Mesenchymal stem cell (in vitro differentiated cells and primary cell): ENCODE results near the gene RHOXF2.
"Not testable (repeated sequence)": the region's sequence is repeated elsewhere in the genome, so short reads cannot be mapped to it uniquely, and the experiment has no call there.

Source experiments
- DNase-seq: peaks from one replicate; pipeline ENCODE4 v3.0.0-alpha.2; 2013
- H2AFZ ChIP-seq: one replicate; pipeline ENCODE4 v1.6.1; 2013; ENCODE audit warnings: low read depth, mild to moderate bottlenecking, control low read depth, inconsistent platforms, low read length, moderate library complexity
- H2AK5ac ChIP-seq: 2 replicates; pipeline ENCODE4 v1.6.1; 2013; ENCODE audit warnings: low read length, moderate library complexity, mild to moderate bottlenecking, inconsistent platforms; ENCODE audit not compliant: severe bottlenecking
- H2BK120ac ChIP-seq: one replicate; pipeline ENCODE4 v1.6.1; 2013; ENCODE audit warnings: low read depth, mild to moderate bottlenecking, inconsistent platforms, low read length, moderate library complexity
- H2BK12ac ChIP-seq, 2 experiments: one replicate each; pipeline ENCODE4 v1.6.1; 2013; ENCODE audit warnings: inconsistent platforms in 2 of 2, low read length in 2 of 2, mild to moderate bottlenecking in 2 of 2, moderate library complexity in 2 of 2, control low read depth in 1 of 2
- H2BK15ac ChIP-seq: one replicate; pipeline ENCODE4 v1.6.1; 2013; ENCODE audit warnings: mild to moderate bottlenecking, low read depth, inconsistent platforms; ENCODE audit not compliant: poor library complexity, severe bottlenecking
- H2BK5ac ChIP-seq: 2 replicates; pipeline ENCODE4 v1.6.1; 2013; ENCODE audit warnings: low read depth, mild to moderate bottlenecking, low read length, control low read depth, inconsistent platforms; ENCODE audit not compliant: poor library complexity, severe bottlenecking
- H3K14ac ChIP-seq, 2 experiments: one replicate each; pipeline ENCODE4 v1.6.1; 2013; ENCODE audit warnings: inconsistent platforms in 2 of 2, low read length in 2 of 2, control low read depth in 1 of 2, mild to moderate bottlenecking in 1 of 2, moderate library complexity in 1 of 2
- H3K18ac ChIP-seq, 2 experiments: one replicate each; pipeline ENCODE4 v1.6.1; 2013; ENCODE audit warnings: inconsistent platforms in 2 of 2, low read length in 2 of 2, control low read depth in 1 of 2, low read depth in 1 of 2, mild to moderate bottlenecking in 1 of 2
- H3K23ac ChIP-seq, 2 experiments: one replicate each; pipeline ENCODE4 v1.6.1; 2013; ENCODE audit warnings: inconsistent platforms in 2 of 2, low read length in 2 of 2, mild to moderate bottlenecking in 2 of 2, moderate library complexity in 2 of 2, control low read depth in 1 of 2
- H3K27ac ChIP-seq: 2 replicates; pipeline ENCODE4 v1.5.1; 2013; ENCODE audit warnings: mild to moderate bottlenecking, moderate library complexity, low read length, control low read depth, inconsistent platforms; ENCODE audit not compliant: poor library complexity, severe bottlenecking
- H3K27me3 ChIP-seq, 2 experiments: 2 replicates each; pipeline versions ENCODE4 v1.6.1 to v1.7.0; 2013; ENCODE audit warnings: low read length in 2 of 2, mild to moderate bottlenecking in 2 of 2, moderate library complexity in 2 of 2, control low read depth in 1 of 2, inconsistent platforms in 1 of 2; ENCODE audit not compliant: control insufficient read depth in 1 of 2, insufficient read depth in 1 of 2
- H3K36me3 ChIP-seq, 2 experiments: 2 replicates each; pipeline versions ENCODE4 v1.6.1 to v1.7.0; 2013; ENCODE audit warnings: low read length in 2 of 2, control low read depth in 1 of 2, inconsistent platforms in 1 of 2, low read depth in 1 of 2, mild to moderate bottlenecking in 1 of 2; ENCODE audit not compliant: insufficient read depth in 2 of 2, control insufficient read depth in 1 of 2
- H3K4ac ChIP-seq, 2 experiments: one replicate each; pipeline ENCODE4 v1.6.1; 2013; ENCODE audit warnings: inconsistent platforms in 2 of 2, low read length in 2 of 2, mild to moderate bottlenecking in 2 of 2, moderate library complexity in 2 of 2, control low read depth in 1 of 2, low read depth in 1 of 2
- H3K4me1 ChIP-seq: 2 replicates; pipeline ENCODE4 v1.6.1; 2013; ENCODE audit warnings: low read depth, low read length, control low read depth; ENCODE audit not compliant: control insufficient read depth, insufficient read depth
- H3K4me2 ChIP-seq: 2 replicates; pipeline ENCODE4 v1.6.1; 2013; ENCODE audit warnings: low read length, mild to moderate bottlenecking, inconsistent platforms; ENCODE audit not compliant: poor library complexity, severe bottlenecking
- H3K4me3 ChIP-seq, 2 experiments: 2 replicates each; pipeline versions ENCODE4 v1.5.1 to v1.7.0; 2013; ENCODE audit warnings: low read length in 2 of 2, mild to moderate bottlenecking in 2 of 2, control low read depth in 1 of 2, low read depth in 1 of 2; ENCODE audit not compliant: insufficient read depth in 1 of 2
- H3K79me1 ChIP-seq: replicated peaks from 2 replicates; pipeline ENCODE4 v1.6.1; 2013; ENCODE audit warnings: mild to moderate bottlenecking, control low read depth, low read length, inconsistent platforms; ENCODE audit not compliant: poor library complexity, severe bottlenecking
- H3K9ac ChIP-seq: 2 replicates; pipeline ENCODE4 v1.7.0; 2013; ENCODE audit warnings: mild to moderate bottlenecking, low read length, moderate library complexity
- H3K9me3 ChIP-seq: 2 replicates; pipeline ENCODE4 v1.7.0; 2013; ENCODE audit warnings: mild to moderate bottlenecking, low read length; ENCODE audit not compliant: control insufficient read depth
- H4K8ac ChIP-seq: one replicate; pipeline ENCODE4 v1.6.1; 2013; ENCODE audit warnings: inconsistent platforms, mild to moderate bottlenecking, low read length, moderate library complexity
- H4K91ac ChIP-seq: one replicate; pipeline ENCODE4 v1.6.1; 2013; ENCODE audit warnings: mild to moderate bottlenecking, low read length, inconsistent platforms
- WGBS: methylation state at CpG from one replicate; pipeline ENCODE4 v1.1.7; 2013; ENCODE audit warnings: mixed read lengths; 5-methylcytosine and 5-hydroxymethylcytosine counted together

RHOXF2 gene

GRCh38 chrX:120145295-120145925, 13.0 kb upstream of the RHOXF2 start:
- Histone ChIP-seq H3K4me2 (no peak overlapping the region), H3K79me1 (no peaks in the 10 kb centered on the region), H2BK5ac (no peak overlapping the region), H3K9ac (no peak overlapping the region), H4K8ac (no peak overlapping the region), H3K18ac (no peak overlapping the region), H2BK120ac (no peak overlapping the region), H3K27ac (no peak overlapping the region), H2AFZ (no peak overlapping the region), H2BK15ac (no peak overlapping the region), H3K4me3 (no peak overlapping the region), H4K91ac (no peak overlapping the region), H3K36me3 (no peaks in the 10 kb centered on the region), H2AK5ac (no peak overlapping the region), H3K4ac (no peak overlapping the region), H3K14ac (no peak overlapping the region), H3K9me3 (no peaks in the 10 kb centered on the region), H3K23ac (no peak overlapping the region), H3K27me3 (peaks cover 0 to 5% of the 10 kb centered on the region in 2 experiments), H2BK12ac (no peak overlapping the region), H3K4me1 (no peaks in the 10 kb centered on the region)
- DNase-seq, result no peak
- WGBS, result 75% methylated on average over 2 of the region's 4 CpGs

GRCh38 chrX:120146323-120146722, 12.1 kb upstream of the RHOXF2 start:
- not testable (repeated sequence) for H3K4me1 ChIP-seq, H4K8ac ChIP-seq
- 100% methylated on average over 1 of the region's 1 CpG for WGBS

GRCh38 chrX:120147537-120147936, 10.9 kb upstream of the RHOXF2 start:
- Histone ChIP-seq H2AK5ac (no peak overlapping the region), H4K8ac (no peak overlapping the region), H3K14ac (no peak overlapping the region), H2BK120ac (no peak overlapping the region), H2AFZ (no peak overlapping the region), H3K4me1 (no peaks in the 10 kb centered on the region), H2BK5ac (no peak overlapping the region), H3K4me3 (no peak overlapping the region), H2BK15ac (no peak overlapping the region), H3K27me3 (peaks cover 0 to 5% of the 10 kb centered on the region in 2 experiments), H3K36me3 (no peaks in the 10 kb centered on the region), H4K91ac (no peak overlapping the region), H3K27ac (no peak overlapping the region), H3K18ac (no peak overlapping the region), H2BK12ac (no peak overlapping the region), H3K9me3 (no peaks in the 10 kb centered on the region), H3K9ac (no peak overlapping the region), H3K79me1 (no peaks in the 10 kb centered on the region), H3K23ac (no peak overlapping the region), H3K4ac (no peak overlapping the region), H3K4me2 (no peak overlapping the region)
- no peak for DNase-seq
- 93% methylated on average over 8 of the region's 8 CpGs for WGBS

More at GRCh38 chrX:120146323-120146722, 12.1 kb upstream of the RHOXF2 start:
- not testable (repeated sequence) for H3K14ac ChIP-seq, H3K4ac ChIP-seq, H3K4me3 ChIP-seq, H2BK120ac ChIP-seq, H4K91ac ChIP-seq, H3K23ac ChIP-seq, H2AK5ac ChIP-seq, H3K36me3 ChIP-seq, H2BK12ac ChIP-seq, H3K79me1 ChIP-seq, H3K27me3 ChIP-seq, H3K9me3 ChIP-seq, DNase-seq, H2AFZ ChIP-seq, H2BK15ac ChIP-seq, H3K9ac ChIP-seq, H3K4me2 ChIP-seq, H2BK5ac ChIP-seq, H3K27ac ChIP-seq, H3K18ac ChIP-seq

- WGBS, result no CpG with 5 or more reads among the region's 12 CpGs
- H3K18ac ChIP-seq, H2BK15ac ChIP-seq: not testable (repeated sequence)
Observed at GRCh38 chrX:120150109-120150744, 8.2 kb upstream of the RHOXF2 start.

More at GRCh38 chrX:120150109-120150744, 8.2 kb upstream of the RHOXF2 start:
- H2AFZ ChIP-seq, H2BK12ac ChIP-seq, H3K4me2 ChIP-seq, H3K79me1 ChIP-seq, H3K27ac ChIP-seq, H3K9ac ChIP-seq, H3K14ac ChIP-seq, H3K36me3 ChIP-seq, H3K27me3 ChIP-seq, H2BK5ac ChIP-seq, H4K91ac ChIP-seq, H4K8ac ChIP-seq, H3K9me3 ChIP-seq, H2BK120ac ChIP-seq, H3K23ac ChIP-seq, H2AK5ac ChIP-seq, DNase-seq, H3K4ac ChIP-seq, H3K4me3 ChIP-seq, H3K4me1 ChIP-seq: not testable (repeated sequence)
